ENCODE results near the gene DDIT4.

Gene DDIT4

GRCh38 chr10:72319416-72320254 is 45.9 kb downstream of the DDIT4 start:
- DNase-seq, result peak; percentile 92

GRCh38 chr10:72320676-72321247 is 47.0 kb downstream of the DDIT4 start:
- peak; percentile 85 for DNase-seq

GRCh38 chr10:72321248-72322029 is 47.7 kb downstream of the DDIT4 start:
- DNase-seq, result peak; percentile 44

GRCh38 chr10:72322030-72322279 is 48.2 kb downstream of the DDIT4 start:
- DNase-seq, result no peak

GRCh38 chr10:72322280-72323058 is 48.7 kb downstream of the DDIT4 start:
- peak; percentile 71 for DNase-seq

- no peak for DNase-seq
Measured at GRCh38 chr10:72323108-72323749, 49.5 kb downstream of the DDIT4 start.

- no peak for DNase-seq
Measured at GRCh38 chr10:72323771-72324191, 50.1 kb downstream of the DDIT4 start.
